Germinal center (tissue), 1 donor: ENCODE measurements around the gene CAMK2B.

ENCODE experiments used
- DNase-seq: peaks from one replicate; pipeline ENCODE4 v3.0.0; 2012; ENCODE audit warnings: mixed read lengths, low spot score

CAMK2B gene

GRCh38 chr7:44274623-44274975, 50.8 kb downstream of the CAMK2B start:
- no peak for DNase-seq

DNA sequence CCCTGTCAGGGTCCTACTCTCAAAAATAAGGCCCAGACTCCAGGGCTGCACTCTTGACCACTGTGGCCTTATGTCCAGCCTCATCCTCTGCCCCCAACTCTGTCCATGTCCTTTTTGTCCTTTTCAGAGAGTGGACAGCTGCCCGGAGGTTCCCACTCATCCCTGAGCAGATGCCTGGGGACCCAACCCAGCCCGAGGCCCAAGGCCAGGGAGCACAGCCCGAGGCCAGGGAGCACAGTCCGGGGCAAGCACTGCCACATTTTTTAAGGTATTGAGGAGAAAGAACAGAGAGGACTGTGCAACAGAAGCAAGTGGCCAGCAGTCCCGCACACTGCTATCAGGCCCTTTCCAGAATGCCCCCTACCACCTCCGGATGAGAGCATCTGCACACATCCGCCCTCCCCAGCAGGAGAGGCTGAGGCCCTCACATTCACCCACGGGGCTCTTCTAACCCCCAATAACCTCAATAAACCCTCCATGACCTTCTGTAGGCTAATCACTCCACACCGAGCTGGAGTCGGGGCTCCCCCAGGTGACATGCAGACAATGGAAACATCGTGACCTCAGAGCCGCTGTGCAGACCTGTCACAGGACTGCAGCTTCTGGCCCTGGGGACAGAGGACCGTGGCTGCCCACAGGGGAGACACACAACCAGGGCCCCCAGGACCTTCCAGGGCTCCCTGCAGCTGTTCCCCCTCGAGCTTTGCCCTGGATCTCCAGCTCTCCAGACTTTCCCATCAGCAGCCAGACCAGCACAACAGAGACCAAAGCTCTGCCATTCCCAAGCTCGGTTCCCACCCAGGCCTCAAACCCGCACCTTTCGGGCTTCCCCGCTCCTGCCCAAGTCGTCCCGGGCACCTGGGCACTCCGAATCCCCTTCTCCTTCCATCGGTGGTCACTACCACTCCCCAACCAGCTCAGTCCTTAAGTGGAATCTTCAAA, 51.4 kb downstream of the CAMK2B start:
- no peak for DNase-seq

- DNase-seq = no peak
These were observed 52.4 kb downstream of the CAMK2B start for GRCh38 chr7:44272981-44273380.

DNA sequence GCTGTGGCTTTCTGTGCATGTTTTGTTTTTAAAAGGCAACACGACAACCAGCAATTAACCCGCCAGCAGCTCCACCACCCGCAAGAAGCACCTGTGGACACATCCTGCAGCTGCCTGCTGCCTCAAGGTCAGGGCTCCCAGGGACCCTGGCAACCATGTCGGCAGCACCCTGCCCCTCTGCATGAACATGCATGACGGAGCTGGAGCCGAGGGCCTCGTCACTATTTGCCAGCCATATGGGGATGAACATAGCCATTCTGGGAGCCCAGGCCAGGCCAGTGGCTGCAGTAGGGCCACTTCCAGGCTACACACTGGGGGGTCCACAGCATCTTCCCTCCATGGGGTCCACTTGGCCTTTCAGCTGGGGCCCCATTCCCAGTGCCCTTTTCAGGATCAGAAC, 52.9 kb downstream of the CAMK2B start:
- no peak for DNase-seq

DNA sequence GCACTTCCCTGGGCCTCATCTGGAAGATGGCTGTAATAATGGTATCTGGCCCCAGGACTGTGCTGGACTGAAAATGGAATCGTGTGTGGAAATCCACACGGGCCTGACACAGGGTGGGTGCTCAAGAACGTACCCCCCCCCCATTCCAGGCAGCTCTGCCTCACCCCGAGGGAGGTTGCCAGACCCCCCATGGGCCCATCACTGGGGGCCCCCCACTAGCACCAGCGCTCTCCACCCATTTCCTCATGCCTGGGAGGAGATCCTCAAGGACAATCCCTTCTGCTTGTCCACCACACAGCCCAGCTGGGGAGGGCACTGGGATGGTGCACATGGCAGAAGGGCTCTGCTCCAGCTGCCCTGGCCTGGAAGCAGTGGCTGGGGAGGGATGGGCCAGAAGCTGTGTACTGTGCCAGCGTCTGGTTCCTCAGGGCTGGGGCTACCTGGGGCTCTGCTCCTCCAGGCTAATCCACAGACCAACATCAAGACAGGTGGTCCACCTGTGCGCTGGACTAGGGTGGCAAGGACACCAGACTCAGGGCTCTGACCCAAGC, 55.4 kb downstream of the CAMK2B start:
- DNase-seq = no peak

GRCh38 chr7:44269417-44269816, 56.0 kb downstream of the CAMK2B start:
- DNase-seq = no peak

DNA sequence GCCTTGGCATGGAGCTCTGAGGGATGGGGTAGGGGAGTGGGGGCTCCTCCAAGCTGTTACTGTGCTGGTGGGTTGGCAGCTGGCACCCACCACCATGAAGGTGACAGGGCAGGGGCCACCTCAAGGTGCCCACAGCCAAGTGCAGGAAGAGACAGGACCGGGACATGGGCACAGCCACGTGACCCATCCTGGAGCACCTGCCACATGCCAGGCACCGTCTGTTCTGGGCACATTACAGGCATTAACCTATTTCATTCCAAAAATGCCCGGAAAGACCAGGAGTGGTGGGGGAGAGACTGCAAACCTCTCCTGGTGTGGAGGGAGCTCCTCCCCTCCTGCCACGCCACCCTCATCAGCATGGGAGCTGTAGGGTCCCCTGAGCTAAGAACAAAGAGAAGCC, 56.7 kb downstream of the CAMK2B start:
- no peak for DNase-seq

- no peak for DNase-seq
These were observed 57.5 kb downstream of the CAMK2B start for GRCh38 chr7:44267719-44268421.

GRCh38 chr7:44267178-44267577, 58.2 kb downstream of the CAMK2B start:
- no peak for DNase-seq

GRCh38 chr7:44266526-44266925, 58.9 kb downstream of the CAMK2B start:
- DNase-seq = no peak

DNA sequence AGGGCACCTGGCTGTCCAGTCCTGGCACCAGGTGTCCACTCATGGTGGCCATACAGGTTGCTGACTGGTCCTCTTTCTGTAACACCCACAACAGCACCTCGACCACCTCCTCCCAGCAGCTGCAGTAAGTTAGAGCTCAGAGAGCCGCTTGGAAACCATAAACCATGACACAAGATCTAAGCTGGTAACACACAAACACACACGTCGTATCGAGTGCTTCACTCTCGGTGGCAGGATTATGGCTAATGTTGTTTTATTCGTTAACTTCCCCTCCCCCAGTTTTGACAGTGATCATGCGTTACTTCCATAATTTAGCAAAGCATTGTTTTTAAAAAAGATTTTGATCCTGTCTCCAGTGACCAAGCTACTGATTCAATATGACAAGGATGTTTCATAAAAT, 59.7 kb downstream of the CAMK2B start:
- DNase-seq = no peak

- no peak for DNase-seq
These were observed 61.0 kb downstream of the CAMK2B start for GRCh38 chr7:44264221-44264931.

GRCh38 chr7:44263326-44264082, 61.9 kb downstream of the CAMK2B start:
- DNase-seq = no peak

GRCh38 chr7:44262031-44262430, 63.4 kb downstream of the CAMK2B start:
- DNase-seq = no peak

DNA sequence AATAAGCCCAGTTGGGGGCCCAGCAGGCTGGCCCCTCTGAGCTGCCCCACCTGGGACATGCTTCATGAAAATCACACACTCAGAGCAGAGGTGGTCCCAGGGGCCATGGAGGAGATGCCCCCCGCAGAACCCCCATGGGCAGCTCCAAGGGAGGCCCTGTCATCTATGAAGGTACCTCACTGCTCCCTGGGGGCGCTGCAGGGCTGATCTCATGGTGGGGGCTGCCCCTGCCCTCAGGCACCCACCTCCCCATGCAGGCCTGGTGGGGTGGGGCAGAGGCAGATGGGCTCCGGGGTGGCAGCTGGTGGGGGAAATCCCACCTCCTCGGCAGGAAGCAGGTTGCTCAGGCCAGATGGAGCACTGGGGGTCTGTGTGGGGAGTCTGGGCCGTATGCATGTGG, 64.2 kb downstream of the CAMK2B start:
- DNase-seq = peak; percentile 72

- DNase-seq = no peak
These were observed 65.6 kb downstream of the CAMK2B start for GRCh38 chr7:44259547-44260457.

- DNase-seq = no peak
These were observed 66.4 kb downstream of the CAMK2B start for GRCh38 chr7:44258865-44259546.

GRCh38 chr7:44258423-44258760, 67.0 kb downstream of the CAMK2B start:
- no peak for DNase-seq

DNA sequence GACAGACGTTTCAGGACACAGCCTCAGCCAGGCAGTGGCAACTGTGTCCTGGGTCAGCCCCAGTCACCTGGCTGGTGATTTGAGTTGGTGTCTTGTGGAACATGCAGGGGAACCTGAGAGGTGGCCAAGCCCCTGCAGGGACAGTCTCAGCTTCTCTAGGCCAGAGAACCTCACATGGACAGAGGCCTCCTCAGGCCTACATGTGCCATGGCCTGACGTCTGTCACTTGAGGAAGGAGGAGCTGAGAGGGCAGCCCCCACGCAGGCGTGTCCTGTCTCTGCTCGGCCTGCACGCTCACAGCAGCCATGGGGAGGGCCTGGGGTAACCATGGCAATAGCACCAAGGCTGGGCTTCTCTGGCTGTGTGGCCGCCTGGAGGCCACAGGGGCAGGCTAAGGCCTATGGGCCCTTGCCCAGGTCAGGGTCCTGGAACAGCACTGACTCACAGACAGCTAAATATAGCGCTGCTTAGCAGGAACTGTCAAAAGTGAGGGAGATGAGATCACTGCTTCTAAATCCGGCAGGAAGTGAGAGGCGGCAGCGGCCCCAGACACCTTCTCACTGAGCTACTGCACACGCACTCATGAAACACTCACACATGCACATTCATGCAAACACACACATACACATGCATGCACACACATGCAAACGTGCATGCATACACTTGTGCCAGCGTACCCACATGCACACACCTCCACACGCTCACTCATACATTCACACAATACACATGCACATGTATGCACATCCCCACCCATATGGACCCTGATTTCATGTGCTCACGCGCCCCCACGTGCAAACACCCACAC, 67.6 kb downstream of the CAMK2B start:
- peak; percentile 55 for DNase-seq
